ENCODE measurements around the gene L3MBTL3.

- TF ChIP-seq ZNF592 (IDR thresholded peaks at IDR 0.05) (no peak), CTCF (IDR thresholded peaks at IDR 0.05 in 2 of 3, conservative IDR thresholded peaks at IDR 0.05 in 1 of 3; ENCODE audit: control insufficient read depth in 2 of 3, extremely low read depth in 1 of 3, insufficient read depth in 1 of 3, low read depth in 3 of 3, low read length in 3 of 3) (no peak), SIN3A (IDR thresholded peaks at IDR 0.05; ENCODE audit: low read depth, low read length) (no peak)
Measured at GRCh38 chr6:130012728-130013127, 5.7 kb upstream of the L3MBTL3 start.
